K562 (cell line): ENCODE measurements around the gene PAEP. TPM values are rescaled to one million over a fixed set of nuclear protein-coding genes. Genes with fewer than 3 reads are reported as not detected.

Experiments used
- ATAC-seq: fragments of 200-7000 bp; cut with Tn5 transposase; 3 replicates; pipeline ENCODE4 v1.9.1; 2020; ENCODE audit warnings: moderate library complexity
- BruUV-seq: library from RNA; stranded (reverse); fragments of 400-500 nt; replicated peaks from 2 replicates; lab custom pipeline; 2021; lab: Mats Ljungman, UMichigan
- CTCF ChIA-PET: fragments of 300-600 bp; formaldehyde crosslinking; extraction: SDS; loops from one replicate; lab custom pipeline; 2021; ENCODE audit warnings: low intra/inter-chr PET ratio; lab: Yijun Ruan, JAX
- POLR2A ChIA-PET: fragments of 300-600, 350-650 bp; sonication (Branson Sonifier 250); formaldehyde crosslinking; extraction: SDS; loops from one replicate; lab custom pipeline; 2021; ENCODE audit warnings: antibody characterized with exemption, inconsistent platforms; lab: Yijun Ruan, JAX
- DNase-seq, 4 experiments: peaks; one replicate each; pipeline versions ENCODE4 v3.0.0 to v3.0.0-alpha.2; 2011 to 2018; ENCODE audit warnings: low spot score in 3 of 4, mixed read lengths in 3 of 4; ENCODE audit errors: extremely low read depth in 1 of 4
- FAIRE-seq: peaks from 2 replicates; lab custom pipeline; 2011; peaks lifted over from hg19 to GRCh38; lab: Jason Lieb, UNC
- H2AFZ ChIP-seq: 2 replicates; pipeline ENCODE4 v1.6.0; 2011; ENCODE audit warnings: low read depth, low read length, control low read depth, inconsistent platforms
- H3K27ac ChIP-seq: fragments of 200-600 bp; 3 replicates; pipeline ENCODE4 v1.8.0; 2011; ENCODE audit warnings: low read depth, mild to moderate bottlenecking, control low read depth, inconsistent platforms, low read length, moderate library complexity, mixed read lengths; ENCODE audit errors: extremely low read depth
- H3K27me3 ChIP-seq, 2 experiments: fragments of 300-600 bp in 1 of 2; 2 replicates in 1 of 2; 3 replicates in 1 of 2; pipeline versions ENCODE4 v1.6.0 to v1.8.0; 2011; ENCODE audit warnings: inconsistent platforms in 2 of 2, low read length in 2 of 2, mild to moderate bottlenecking in 1 of 2, mixed read lengths in 1 of 2, moderate library complexity in 1 of 2; ENCODE audit not compliant: control insufficient read depth in 2 of 2, insufficient read depth in 2 of 2
- H3K36me3 ChIP-seq: fragments of 300-600 bp; 3 replicates; pipeline ENCODE4 v1.8.0; 2011; ENCODE audit warnings: mild to moderate bottlenecking, low read length, inconsistent platforms; ENCODE audit not compliant: control insufficient read depth, insufficient read depth
- H3K4me1 ChIP-seq, 2 experiments: fragments of 200-600 bp in 1 of 2; replicated peaks in 1 of 2; 2 replicates in 1 of 2; 3 replicates in 1 of 2; pipeline versions ENCODE4 v1.5.1 to v1.8.0; 2011; ENCODE audit warnings: inconsistent platforms in 2 of 2, low read length in 2 of 2, mild to moderate bottlenecking in 1 of 2, mixed read lengths in 1 of 2, moderate library complexity in 1 of 2; ENCODE audit not compliant: control insufficient read depth in 2 of 2, insufficient read depth in 2 of 2
- H3K4me2 ChIP-seq: 2 replicates; pipeline ENCODE4 v1.6.1; 2011; ENCODE audit warnings: low read length, control low read depth, inconsistent platforms, mixed read lengths; ENCODE audit not compliant: insufficient read depth
- H3K4me3 ChIP-seq: fragments of 200-600 bp; sonication (generic), shearing (Covaris generic); 2 replicates; pipeline ENCODE4 v1.5.1; 2016; ENCODE audit warnings: control low read depth, inconsistent platforms
- H3K79me2 ChIP-seq: fragments of 200-600 bp; 3 replicates; pipeline ENCODE4 v1.8.0; 2011; ENCODE audit warnings: low read length, inconsistent platforms; ENCODE audit not compliant: control insufficient read depth, insufficient read depth
- H3K9ac ChIP-seq, 2 experiments: 2 replicates each; pipeline versions ENCODE4 v1.6.0 to v1.6.1; 2011; ENCODE audit warnings: low read depth in 2 of 2, low read length in 2 of 2, control low read depth in 1 of 2, inconsistent platforms in 1 of 2, mild to moderate bottlenecking in 1 of 2, mixed read lengths in 1 of 2; ENCODE audit not compliant: insufficient read depth in 1 of 2
- H3K9me1 ChIP-seq: one replicate; pipeline ENCODE4 v1.6.0; 2011; ENCODE audit warnings: inconsistent platforms, mild to moderate bottlenecking, low read length, moderate library complexity; ENCODE audit not compliant: control insufficient read depth, insufficient read depth
- H3K9me3 ChIP-seq: replicated peaks from 2 replicates; pipeline ENCODE4 v1.5.1; 2011; ENCODE audit warnings: low read depth, low read length, inconsistent platforms; ENCODE audit not compliant: control insufficient read depth, insufficient read depth
- H4K20me1 ChIP-seq: replicated peaks from 2 replicates; pipeline ENCODE4 v1.6.1; 2011; ENCODE audit warnings: low read length, inconsistent platforms, mixed read lengths; ENCODE audit not compliant: control insufficient read depth, insufficient read depth
- ADNP ChIP-seq: fragments of 200-800 bp; sonication (Bioruptor generic); IDR thresholded peaks from 2 replicates; pipeline ENCODE4 v1.6.1; 2016; ENCODE audit warnings: missing genetic modification characterization, missing compliant biosample characterization
- ARID3A ChIP-seq: IDR thresholded peaks from 2 replicates; pipeline ENCODE4 v1.6.1; 2012; ENCODE audit warnings: low read depth, low read length, improper control_type of control experiment, borderline replicate concordance
- CSDE1 ChIP-seq, 2 experiments: fragments of 450-650 bp; IDR thresholded peaks; 2 replicates each; pipeline ENCODE4 v1.6.1; 2016; ENCODE audit warnings: mild to moderate bottlenecking in 1 of 2
- DMBX1 ChIP-seq: fragments of 250-450 bp; sonication (Bioruptor Pico); IDR thresholded peaks from 2 replicates; pipeline ENCODE4 v1.8.0; 2022; ENCODE audit warnings: inconsistent platforms, mild to moderate bottlenecking, moderate library complexity, borderline replicate concordance
- HDAC8 ChIP-seq: fragments of 450-650 bp; IDR thresholded peaks from 2 replicates; pipeline ENCODE4 v1.6.1; 2016; ENCODE audit warnings: mild to moderate bottlenecking, missing genetic modification characterization, moderate library complexity, missing compliant biosample characterization
- HSF4 ChIP-seq: fragments of 250-450 bp; sonication (Bioruptor Pico); IDR thresholded peaks from 2 replicates; pipeline ENCODE4 v2.1.2; 2022; ENCODE audit warnings: mild to moderate bottlenecking, moderate library complexity, borderline replicate concordance
- MAFG ChIP-seq: fragments of 450-650 bp; conservative IDR thresholded peaks from 2 replicates; pipeline ENCODE4 v1.6.1; 2016; ENCODE audit warnings: missing genetic modification characterization, missing compliant biosample characterization
- NCOA1 ChIP-seq: fragments of 450-650 bp; IDR thresholded peaks from 2 replicates; pipeline ENCODE4 v1.6.1; 2016; ENCODE audit warnings: low read depth
- NR4A1 ChIP-seq, 2 experiments: fragments of 250-450 bp in 1 of 2; fragments of 450-650 bp in 1 of 2; sonication (Bioruptor Pico) in 1 of 2; IDR thresholded peaks; 2 replicates each; pipeline versions ENCODE4 v1.4.0 to v1.6.1; 2016 to 2020; ENCODE audit warnings: mild to moderate bottlenecking in 2 of 2, missing compliant biosample characterization in 1 of 2, missing genetic modification characterization in 1 of 2, moderate library complexity in 1 of 2
- SMARCA4 ChIP-seq: fragments of 450-650 bp; IDR thresholded peaks from 2 replicates; pipeline ENCODE4 v1.6.1; 2016
- SMARCE1 ChIP-seq: fragments of 450-650 bp; IDR thresholded peaks from 2 replicates; pipeline ENCODE4 v1.7.1; 2016; ENCODE audit warnings: mild to moderate bottlenecking
- TSC22D4 ChIP-seq: fragments of 450-650 bp; IDR thresholded peaks from 2 replicates; pipeline ENCODE4 v1.6.1; 2016; ENCODE audit warnings: missing genetic modification characterization, missing biosample characterization, control low read depth
- ZBTB43 ChIP-seq: sonication (generic); formaldehyde crosslinking; IDR thresholded peaks from 2 replicates; pipeline ENCODE4 v1.8.0; 2023; ENCODE audit warnings: mild to moderate bottlenecking, missing genetic modification reagents
- WGBS: fragments of 100-300 bp; shearing (Covaris generic); methylation state at CpG from one replicate; pipeline ENCODE4 v1.1.6; 2016; ENCODE audit warnings: low coverage, mixed read lengths; ENCODE audit not compliant: insufficient coverage; ENCODE audit errors: missing lambda C conversion rate; 5-methylcytosine and 5-hydroxymethylcytosine counted together
- in situ Hi-C: fragments of 300-500 bp; cut with MboI; formaldehyde crosslinking; loops from 4 replicates; pipeline ENCODE4 v1.15.0; 2018; ENCODE audit warnings: inconsistent platforms, mixed read lengths
- intact Hi-C: fragments of 100-400 bp; cut with micrococcal nuclease; formaldehyde crosslinking; loops from 2 replicates; pipeline ENCODE4 v1.14.2; 2022
- polyA plus RNA-seq, 8 experiments: library from polyadenylated mRNA; depleted of rRNA in 4 of 8; stranded (reverse) in 5 of 8; unstranded in 3 of 8; fragments of >200 nt; fragmentation: Nextera tagmentation in 2 of 8; fragmentation: Illumina TruSeq in 1 of 8; extraction: Ambion mirVana in 2 of 8; extraction: Trizol in 1 of 8; gene quantifications; 2 replicates each; pipeline versions ENCODE4 v1.2.1 to v1.2.3, GENCODE V29; 2011 to 2014; ENCODE audit warnings: inconsistent platforms in 1 of 8, missing spikeins in 1 of 8
- total RNA-seq, 7 experiments: library from RNA; depleted of rRNA in 6 of 7; stranded (reverse); fragments of >200 nt in 6 of 7; fragmentation: Illumina TruSeq in 2 of 7; extraction: Trizol in 2 of 7; gene quantifications; 2 replicates each; pipeline versions ENCODE4 v1.2.1 to v1.2.3, GENCODE V29; 2011 to 2021; ENCODE audit warnings: low replicate concordance in 1 of 7

The PAEP gene
- total and polyA plus RNA-seq, 9 of the 15 experiments (the other 6 are each of a cell fraction or from before 2014, with no cell fraction given): 0.22 to 4.5 (median 0.58) TPM

DNA sequence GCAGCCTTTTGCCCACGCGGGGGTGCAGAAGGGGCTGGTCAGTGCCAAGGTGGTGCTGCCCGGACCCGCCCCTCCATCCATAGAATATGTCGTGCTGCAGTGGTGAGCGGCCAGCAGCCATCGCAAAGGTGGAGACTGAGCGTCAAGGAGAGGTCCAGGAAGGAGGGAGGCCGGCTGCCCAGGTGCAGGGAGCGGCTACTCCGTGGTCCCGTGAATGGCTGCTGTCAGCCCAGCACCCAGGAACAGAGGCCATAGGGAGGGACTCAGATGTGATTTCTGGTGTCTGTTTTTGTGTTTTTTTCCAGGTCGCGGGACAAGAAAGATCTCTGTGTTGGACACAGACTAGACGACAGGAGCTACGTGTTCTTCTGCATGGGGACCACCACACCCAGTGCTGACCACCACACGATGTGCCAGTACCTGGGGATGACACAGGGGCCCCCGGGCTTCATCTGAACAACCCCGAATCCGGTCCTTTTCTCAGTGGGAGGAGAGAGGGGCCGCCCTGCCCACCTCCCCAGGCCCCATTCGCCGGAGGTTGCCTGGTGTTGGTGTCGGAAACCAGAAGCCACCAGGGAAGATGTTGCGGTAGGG is 29.0 kb downstream of the PAEP start (continued):
- TF ChIP-seq ZBTB43: no peak
- no peak for TF ChIP-seq SMARCA4
- TF ChIP-seq MAFG (tag): no peak
- TF ChIP-seq, all 486 proteins: peak for 0

- Histone ChIP-seq H3K36me3 (no peaks in the 10 kb centered on the region), H3K27ac (no peak overlapping the region), H3K4me2 (no peak overlapping the region), H3K9ac (no peak overlapping the region), H3K79me2 (no peaks in the 10 kb centered on the region), H3K4me1 (peaks cover 10 to 31% of the 10 kb centered on the region in 2 experiments; a peak in 2 of 5 replicates), H4K20me1 (no peaks in the 10 kb centered on the region), H3K27me3 (peaks cover 7 to 34% of the 10 kb centered on the region in 2 experiments; a peak in 3 of 5 replicates), H3K9me1 (no peaks in the 10 kb centered on the region), H3K9me3 (no peaks in the 10 kb centered on the region), H2AFZ (no peak overlapping the region), H3K4me3 (no peak overlapping the region)
- 2% methylated on average over 17 of the region's 22 CpGs for WGBS
- ChIA-PET POLR2A (interaction anchor here (0.7 to 1.7 kb wide), 2 partner anchors 7 to 30 kb away, joined by 3 to 4 read pairs; partner anchors contain the start of gene PAEP), CTCF (interaction anchor here (0.6 kb wide), 1 partner anchor 344 kb away, joined by 3 read pairs; no protein-coding TSS in a partner anchor)
- FAIRE-seq (no peak), ATAC-seq (no peak), DNase-seq (no peak)
- TF ChIP-seq DMBX1 (CRISPR knock-in tag) (no peak), HSF4 (no peak), ARID3A (no peak), TSC22D4 (tag) (no peak), SMARCE1 (no peak), ADNP (tag) (no peak), CSDE1 (IDR thresholded peaks at IDR 0.05) (no peak), NCOA1 (no peak), NR4A1 (CRISPR knock-in tag; IDR thresholded peaks at IDR 0.05) (no peak), NR4A1 (tag; IDR thresholded peaks at IDR 0.05) (no peak), HDAC8 (tag) (no peak)
- in situ Hi-C loops (no loop called here), intact Hi-C loops (no loop called here)
- no TSS peak for BruUV-seq
Observed at GRCh38 chr9:135591506-135592330, 30.2 kb downstream of the PAEP start.
